Choroid plexus epithelial cell (primary cell): ENCODE data around the gene ANAPC1.
"Not testable (repeated sequence)": the region's sequence is repeated elsewhere in the genome, so short reads cannot be mapped to it uniquely, and the experiment has no call there.

ENCODE experiments used
- DNase-seq: peaks from one replicate; pipeline ENCODE4 v3.0.0-alpha.2; 2010; ENCODE audit warnings: low read depth
- H3K4me3 ChIP-seq: 2 replicates; pipeline ENCODE4 v1.5.1; 2011; ENCODE audit warnings: low read depth, mild to moderate bottlenecking, control low read depth, low read length, moderate library complexity
- TF ChIP-seq, protein P1 (sequence below): conservative IDR thresholded peaks from 2 replicates; pipeline ENCODE4 v1.5.1; 2011; ENCODE audit warnings: low read depth, mild to moderate bottlenecking, control low read depth, inconsistent platforms, low read length, moderate library complexity

Gene ANAPC1

DNA sequence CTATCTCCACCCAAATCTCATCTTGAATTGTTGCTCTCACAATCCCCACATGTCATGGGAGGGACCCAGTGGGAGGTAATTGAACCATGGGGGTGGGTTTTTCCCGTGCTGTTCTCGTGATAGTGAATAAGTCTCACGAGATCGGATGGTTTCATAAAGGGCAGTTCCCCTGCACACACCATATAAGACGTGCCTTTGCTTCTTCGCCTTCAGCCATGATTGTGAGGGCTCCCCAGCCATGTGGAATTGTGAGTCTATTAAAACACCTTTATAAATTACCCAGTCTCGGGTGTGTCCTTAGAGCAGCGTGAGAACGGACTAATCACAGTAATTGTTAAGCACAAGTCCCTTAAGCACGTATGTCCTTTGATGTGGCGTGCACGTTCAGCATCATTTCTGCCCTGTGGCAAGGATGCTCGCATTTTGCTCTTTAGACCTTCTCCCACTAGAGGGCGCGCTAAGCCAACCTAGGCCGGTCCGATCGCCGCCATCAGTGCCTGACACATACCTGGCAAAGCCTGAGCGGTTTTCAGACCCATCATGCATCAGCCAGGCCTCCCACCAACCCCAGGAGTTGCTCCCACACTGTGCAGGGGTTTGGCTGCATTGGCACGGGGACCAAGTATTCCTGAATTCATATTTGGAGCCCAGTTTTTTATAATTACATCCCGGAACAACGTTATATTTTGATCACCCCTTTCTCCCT, 136.4 kb downstream of the ANAPC1 start:
- DNase-seq, H3K4me3 ChIP-seq: not testable (repeated sequence)
- TF ChIP-seq, protein P1, sequence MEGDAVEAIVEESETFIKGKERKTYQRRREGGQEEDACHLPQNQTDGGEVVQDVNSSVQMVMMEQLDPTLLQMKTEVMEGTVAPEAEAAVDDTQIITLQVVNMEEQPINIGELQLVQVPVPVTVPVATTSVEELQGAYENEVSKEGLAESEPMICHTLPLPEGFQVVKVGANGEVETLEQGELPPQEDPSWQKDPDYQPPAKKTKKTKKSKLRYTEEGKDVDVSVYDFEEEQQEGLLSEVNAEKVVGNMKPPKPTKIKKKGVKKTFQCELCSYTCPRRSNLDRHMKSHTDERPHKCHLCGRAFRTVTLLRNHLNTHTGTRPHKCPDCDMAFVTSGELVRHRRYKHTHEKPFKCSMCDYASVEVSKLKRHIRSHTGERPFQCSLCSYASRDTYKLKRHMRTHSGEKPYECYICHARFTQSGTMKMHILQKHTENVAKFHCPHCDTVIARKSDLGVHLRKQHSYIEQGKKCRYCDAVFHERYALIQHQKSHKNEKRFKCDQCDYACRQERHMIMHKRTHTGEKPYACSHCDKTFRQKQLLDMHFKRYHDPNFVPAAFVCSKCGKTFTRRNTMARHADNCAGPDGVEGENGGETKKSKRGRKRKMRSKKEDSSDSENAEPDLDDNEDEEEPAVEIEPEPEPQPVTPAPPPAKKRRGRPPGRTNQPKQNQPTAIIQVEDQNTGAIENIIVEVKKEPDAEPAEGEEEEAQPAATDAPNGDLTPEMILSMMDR, result peak; percentile 51

- DNase-seq, H3K4me3 ChIP-seq: not testable (repeated sequence)
Measured at GRCh38 chr2:111744751-111745150, 139.2 kb downstream of the ANAPC1 start.

DNA sequence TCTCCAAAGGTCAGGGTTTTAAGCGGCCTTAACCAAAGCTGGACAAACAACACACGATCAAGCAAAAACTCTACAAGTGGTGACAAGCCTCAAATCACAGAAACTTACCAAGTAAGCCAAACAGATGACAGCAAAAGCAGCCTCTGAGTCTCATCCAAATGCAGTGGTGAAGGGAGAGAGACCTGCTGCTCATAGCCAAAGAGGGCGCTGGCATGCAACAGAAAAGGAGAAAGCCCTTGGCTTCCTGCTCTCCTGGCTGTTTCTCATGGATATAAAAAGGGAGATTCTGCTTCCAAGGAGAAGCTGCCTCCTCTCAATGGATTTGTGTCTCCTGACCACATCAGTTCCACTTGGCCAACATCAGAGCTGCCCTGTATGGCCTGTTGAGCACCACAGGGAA, 142.5 kb downstream of the ANAPC1 start:
- H3K4me3 ChIP-seq, DNase-seq: not testable (repeated sequence)

GRCh38 chr2:111735838-111736721, 147.9 kb downstream of the ANAPC1 start:
- DNase-seq, result peak; percentile 80
- TF ChIP-seq, protein P1, result peak; percentile 43
- not testable (repeated sequence) for H3K4me3 ChIP-seq

DNA sequence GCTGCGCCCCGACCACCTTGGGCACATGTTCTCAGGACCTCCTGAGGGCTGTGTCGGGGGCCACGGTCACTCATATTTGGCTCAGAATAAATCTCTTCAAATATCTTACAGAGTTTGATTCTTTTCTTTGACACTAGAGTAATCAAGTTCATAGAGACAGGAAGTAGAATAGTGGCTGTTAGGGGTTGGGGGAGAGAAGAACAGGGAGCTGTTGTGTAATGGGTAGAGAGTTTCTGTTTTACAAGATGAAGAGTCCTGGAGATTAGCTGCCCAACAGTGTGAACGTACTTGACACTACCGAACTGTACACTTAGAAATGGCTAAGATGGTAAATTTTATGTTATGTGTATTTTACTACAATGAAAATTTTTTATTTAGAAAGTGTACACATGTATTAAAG, 148.6 kb downstream of the ANAPC1 start:
- not testable (repeated sequence) for DNase-seq, H3K4me3 ChIP-seq

GRCh38 chr2:111729812-111730458, 154.1 kb downstream of the ANAPC1 start:
- H3K4me3 ChIP-seq, DNase-seq: not testable (repeated sequence)

- not testable (repeated sequence) for H3K4me3 ChIP-seq
- peak; percentile 11 for DNase-seq
Measured at GRCh38 chr2:111727611-111728110, 156.3 kb downstream of the ANAPC1 start.

GRCh38 chr2:111725742-111726141, 158.3 kb downstream of the ANAPC1 start:
- DNase-seq, result peak; percentile 84
- TF ChIP-seq, protein P1, result peak; percentile 54
- not testable (repeated sequence) for H3K4me3 ChIP-seq

- not testable (repeated sequence) for DNase-seq
Measured at GRCh38 chr2:111719610-111720009, 164.4 kb downstream of the ANAPC1 start.

More at GRCh38 chr2:111719610-111720009, 164.4 kb downstream of the ANAPC1 start:
- H3K4me3 ChIP-seq, result not testable (repeated sequence)
